Skeletal muscle satellite cell (primary cell): ENCODE data around the gene CCN5.

Experiments
- H3K27me3 ChIP-seq: 2 replicates; pipeline ENCODE4 v1.7.0; 2013; ENCODE audit warnings: low read length; ENCODE audit not compliant: control insufficient read depth, insufficient read depth
- H3K36me3 ChIP-seq: 2 replicates; pipeline ENCODE4 v1.7.0; 2013; ENCODE audit warnings: mild to moderate bottlenecking, control low read depth, low read length; ENCODE audit not compliant: insufficient read depth
- H3K4me1 ChIP-seq: 2 replicates; pipeline ENCODE4 v1.7.0; 2013; ENCODE audit warnings: low read length; ENCODE audit not compliant: control insufficient read depth, insufficient read depth
- H3K4me2 ChIP-seq: 2 replicates; pipeline ENCODE4 v1.7.0; 2013; ENCODE audit warnings: mild to moderate bottlenecking, low read length
- H3K4me3 ChIP-seq: 2 replicates; pipeline ENCODE4 v1.7.0; 2013; ENCODE audit warnings: low read length
- H3K9ac ChIP-seq: 2 replicates; pipeline ENCODE4 v1.7.0; 2013; ENCODE audit warnings: mild to moderate bottlenecking, low read depth, low read length, moderate library complexity
- H3K9me3 ChIP-seq: replicated peaks from 2 replicates; pipeline ENCODE4 v1.7.0; 2013; ENCODE audit warnings: mild to moderate bottlenecking, control low read depth, low read length

The CCN5 gene

DNA sequence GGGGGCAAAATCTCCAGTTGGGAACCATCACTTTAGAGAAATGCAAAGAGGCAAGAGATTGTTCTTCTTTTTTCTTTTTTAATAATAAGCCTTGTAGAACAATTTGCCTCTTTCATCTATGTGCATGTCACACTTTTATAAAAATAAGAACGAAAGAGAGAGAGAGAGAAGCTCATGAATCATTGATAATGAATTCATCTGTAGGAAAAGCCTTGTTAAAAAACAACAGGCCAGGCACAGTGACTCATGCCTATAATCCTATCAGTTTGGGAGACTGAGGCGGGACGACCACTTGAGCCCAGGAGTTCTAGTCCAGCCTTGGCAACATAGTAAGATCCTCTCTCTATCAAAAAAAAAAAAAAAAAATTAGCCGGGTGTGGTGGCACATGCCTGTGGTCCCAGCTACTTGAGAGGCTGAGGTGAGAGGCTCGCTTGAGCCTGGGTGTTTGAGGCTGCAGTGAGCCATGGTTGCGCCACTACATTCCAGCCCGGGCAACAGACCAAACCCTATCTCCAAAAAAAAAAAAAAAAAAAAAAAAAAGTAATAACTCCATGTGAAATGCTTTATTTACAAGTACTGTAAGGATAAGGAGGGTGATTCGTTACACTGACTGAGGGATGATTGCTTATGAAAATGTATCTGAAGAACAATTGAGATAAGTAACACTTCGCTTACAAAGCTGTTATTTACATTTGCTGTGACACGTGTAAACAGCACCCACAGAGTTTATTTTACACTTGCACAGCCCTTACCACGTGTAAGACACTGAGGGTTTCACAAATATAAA lies 6.0 kb downstream of the CCN5 start:
- peak overlapping the region; percentile 72 for H3K4me2 ChIP-seq
- H3K27me3 ChIP-seq = peaks cover 14% of the 10 kb centered on the region
- no peaks in the 10 kb centered on the region for H3K36me3 ChIP-seq
- H3K4me3 ChIP-seq = no peak overlapping the region
- peak overlapping the region; percentile 75 for H3K9ac ChIP-seq
- H3K4me1 ChIP-seq = peaks cover 31% of the 10 kb centered on the region
- no peaks in the 10 kb centered on the region for H3K9me3 ChIP-seq

DNA sequence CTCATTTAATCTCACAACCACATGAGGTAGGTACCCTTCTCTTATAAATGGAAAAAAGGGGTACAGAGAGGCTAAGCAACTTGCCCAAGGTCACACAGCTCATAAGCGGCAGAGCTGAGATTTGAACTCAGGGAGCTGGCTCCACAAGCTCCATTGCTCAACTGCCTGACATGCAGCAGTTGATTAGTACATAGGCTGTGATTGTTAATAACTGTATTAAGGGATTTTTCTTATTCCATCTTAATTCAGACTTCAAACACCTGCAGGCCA lies 6.6 kb downstream of the CCN5 start:
- Histone ChIP-seq H3K4me2 (peak overlapping the region; percentile 42), H3K36me3 (no peaks in the 10 kb centered on the region), H3K4me3 (no peak overlapping the region), H3K9ac (no peak overlapping the region), H3K9me3 (no peaks in the 10 kb centered on the region), H3K27me3 (peaks cover 11% of the 10 kb centered on the region), H3K4me1 (peaks cover 25% of the 10 kb centered on the region)

- H3K4me1 ChIP-seq = peaks cover 24% of the 10 kb centered on the region
- H3K4me2 ChIP-seq = no peak overlapping the region
- no peaks in the 10 kb centered on the region for H3K9me3 ChIP-seq
- H3K9ac ChIP-seq = no peak overlapping the region
- H3K27me3 ChIP-seq = peaks cover 7% of the 10 kb centered on the region
- no peak overlapping the region for H3K4me3 ChIP-seq
- no peaks in the 10 kb centered on the region for H3K36me3 ChIP-seq
Observed at GRCh38 chr20:44722990-44723389, 7.8 kb downstream of the CCN5 start.

- Histone ChIP-seq H3K9ac (no peak overlapping the region), H3K36me3 (no peaks in the 10 kb centered on the region), H3K4me1 (peaks cover 28% of the 10 kb centered on the region), H3K27me3 (peaks cover 7% of the 10 kb centered on the region), H3K9me3 (no peaks in the 10 kb centered on the region), H3K4me2 (no peak overlapping the region), H3K4me3 (no peak overlapping the region)
Observed at GRCh38 chr20:44723391-44723790, 8.2 kb downstream of the CCN5 start.

GRCh38 chr20:44723798-44724362 lies 8.7 kb downstream of the CCN5 start:
- H3K27me3 ChIP-seq = peaks cover 7% of the 10 kb centered on the region
- no peak overlapping the region for H3K9ac ChIP-seq
- no peak overlapping the region for H3K4me3 ChIP-seq
- H3K4me2 ChIP-seq = no peak overlapping the region
- H3K9me3 ChIP-seq = no peaks in the 10 kb centered on the region
- peaks cover 32% of the 10 kb centered on the region for H3K4me1 ChIP-seq
- no peaks in the 10 kb centered on the region for H3K36me3 ChIP-seq

DNA sequence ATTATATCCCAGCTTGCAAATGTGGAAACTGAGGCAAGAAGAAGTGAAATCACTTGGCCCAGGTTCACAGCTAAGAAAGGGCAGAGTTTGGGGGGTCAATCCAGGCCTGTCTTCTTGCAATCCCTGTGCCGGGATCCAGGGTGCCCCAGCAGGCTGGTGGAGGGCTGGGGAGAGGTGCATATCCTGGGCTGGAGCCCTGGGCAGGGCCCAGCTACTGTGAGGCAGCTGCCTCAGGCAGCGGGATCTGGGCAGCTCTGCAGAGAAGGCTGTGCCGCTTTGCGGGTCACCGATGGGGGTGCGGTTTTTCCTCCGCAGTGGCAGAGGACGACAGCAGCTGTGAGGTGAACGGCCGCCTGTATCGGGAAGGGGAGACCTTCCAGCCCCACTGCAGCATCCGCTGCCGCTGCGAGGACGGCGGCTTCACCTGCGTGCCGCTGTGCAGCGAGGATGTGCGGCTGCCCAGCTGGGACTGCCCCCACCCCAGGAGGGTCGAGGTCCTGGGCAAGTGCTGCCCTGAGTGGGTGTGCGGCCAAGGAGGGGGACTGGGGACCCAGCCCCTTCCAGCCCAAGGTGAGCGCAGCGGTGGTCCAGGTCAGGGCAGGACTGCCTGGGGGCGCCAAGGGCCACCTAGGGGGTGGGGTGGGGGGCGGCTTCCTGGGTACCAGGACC lies 9.4 kb downstream of the CCN5 start:
- no peaks in the 10 kb centered on the region for H3K9me3 ChIP-seq
- peaks cover 7% of the 10 kb centered on the region for H3K27me3 ChIP-seq
- H3K4me2 ChIP-seq = no peak overlapping the region
- peaks cover 37% of the 10 kb centered on the region for H3K4me1 ChIP-seq
- H3K4me3 ChIP-seq = no peak overlapping the region
- H3K9ac ChIP-seq = no peak overlapping the region
- H3K36me3 ChIP-seq = no peaks in the 10 kb centered on the region

DNA sequence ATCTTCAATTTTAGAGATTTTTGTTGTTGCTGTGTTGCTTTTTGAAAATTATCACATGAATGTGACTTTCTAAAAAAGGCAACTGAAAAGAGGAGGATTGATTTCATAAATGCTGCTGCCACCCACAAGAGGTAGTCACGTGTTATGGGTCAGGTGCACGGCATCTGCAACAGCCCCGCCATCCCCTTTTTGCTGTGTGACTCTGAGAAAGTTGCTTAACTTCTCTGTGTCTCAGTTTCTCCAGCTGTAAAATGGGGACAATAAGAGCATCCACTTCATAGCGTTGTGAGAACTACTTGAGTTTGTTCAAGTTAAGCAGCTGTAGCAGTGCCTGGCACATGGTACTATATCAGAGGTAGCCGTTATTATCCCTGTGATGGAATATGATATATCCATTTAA lies 10.7 kb downstream of the CCN5 start:
- no peaks in the 10 kb centered on the region for H3K9me3 ChIP-seq
- H3K4me3 ChIP-seq = no peak overlapping the region
- H3K36me3 ChIP-seq = no peaks in the 10 kb centered on the region
- peaks cover 34% of the 10 kb centered on the region for H3K4me1 ChIP-seq
- no peak overlapping the region for H3K9ac ChIP-seq
- H3K27me3 ChIP-seq = peaks cover 7% of the 10 kb centered on the region
- no peak overlapping the region for H3K4me2 ChIP-seq

GRCh38 chr20:44727039-44727438 lies 11.9 kb downstream of the CCN5 start:
- Histone ChIP-seq H3K9ac (no peak overlapping the region), H3K4me3 (no peak overlapping the region), H3K27me3 (peaks cover 7% of the 10 kb centered on the region), H3K9me3 (no peaks in the 10 kb centered on the region), H3K36me3 (no peaks in the 10 kb centered on the region), H3K4me2 (no peak overlapping the region), H3K4me1 (peaks cover 31% of the 10 kb centered on the region)

DNA sequence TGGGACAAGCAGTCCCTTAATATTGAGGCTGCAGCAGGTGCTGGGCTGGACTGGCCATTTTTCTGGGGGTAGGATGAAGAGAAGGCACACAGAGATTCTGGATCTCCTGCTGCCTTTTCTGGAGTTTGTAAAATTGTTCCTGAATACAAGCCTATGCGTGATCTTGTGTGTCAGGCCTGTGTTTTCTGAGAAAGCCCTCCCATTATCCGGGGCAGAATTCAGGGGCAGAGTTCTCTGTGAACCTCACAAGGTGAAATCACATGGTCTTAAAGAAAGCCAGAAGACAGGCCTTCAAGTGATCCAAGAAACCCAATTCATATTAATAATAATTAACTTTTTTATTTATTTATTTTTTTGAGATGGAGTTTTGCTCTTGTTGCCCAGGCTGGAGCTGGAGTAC lies 12.5 kb downstream of the CCN5 start:
- H3K4me1 ChIP-seq = peaks cover 37% of the 10 kb centered on the region
- H3K9me3 ChIP-seq = no peaks in the 10 kb centered on the region
- H3K36me3 ChIP-seq = no peaks in the 10 kb centered on the region
- H3K4me3 ChIP-seq = no peak overlapping the region
- H3K9ac ChIP-seq = no peak overlapping the region
- H3K27me3 ChIP-seq = peaks cover 7% of the 10 kb centered on the region
- no peak overlapping the region for H3K4me2 ChIP-seq

- Histone ChIP-seq H3K9me3 (no peaks in the 10 kb centered on the region), H3K9ac (peak overlapping the region; percentile 68), H3K36me3 (no peaks in the 10 kb centered on the region), H3K4me2 (peak overlapping the region; percentile 75), H3K4me1 (peaks cover 41% of the 10 kb centered on the region), H3K27me3 (peaks cover 7% of the 10 kb centered on the region), H3K4me3 (peak overlapping the region; percentile 49)
Observed at GRCh38 chr20:44728801-44729443, 13.8 kb downstream of the CCN5 start.

DNA sequence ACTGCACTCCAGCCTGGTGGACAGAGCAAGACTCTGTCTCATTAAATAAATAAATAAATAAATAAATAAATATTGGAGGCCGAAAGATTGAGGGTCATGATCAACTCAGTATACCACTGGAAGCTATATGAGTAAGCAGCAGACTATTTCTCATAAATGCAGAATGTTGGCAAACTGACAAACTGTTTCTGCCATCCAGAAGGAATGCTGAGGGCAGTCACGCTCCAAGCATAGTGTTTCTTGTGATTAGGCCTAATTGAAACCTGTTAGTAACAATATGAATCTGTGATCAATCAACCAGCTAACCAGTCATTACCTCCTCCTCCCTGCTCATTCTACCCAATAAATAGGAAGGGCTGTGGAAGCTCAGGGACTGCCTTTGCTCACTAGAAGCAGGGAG lies 15.3 kb downstream of the CCN5 start:
- peak overlapping the region; percentile 52 for H3K9ac ChIP-seq
- H3K4me3 ChIP-seq = no peak overlapping the region
- peaks cover 53% of the 10 kb centered on the region for H3K4me1 ChIP-seq
- no peak overlapping the region for H3K4me2 ChIP-seq
- peaks cover 7% of the 10 kb centered on the region for H3K27me3 ChIP-seq
- H3K9me3 ChIP-seq = no peaks in the 10 kb centered on the region
- H3K36me3 ChIP-seq = no peaks in the 10 kb centered on the region
